Measurements from ENCODE around the gene MXD3.
"Not testable (repeated sequence)": the region's sequence is repeated elsewhere in the genome, so short reads cannot be mapped to it uniquely, and the experiment has no call there.

MXD3 gene

DNA sequence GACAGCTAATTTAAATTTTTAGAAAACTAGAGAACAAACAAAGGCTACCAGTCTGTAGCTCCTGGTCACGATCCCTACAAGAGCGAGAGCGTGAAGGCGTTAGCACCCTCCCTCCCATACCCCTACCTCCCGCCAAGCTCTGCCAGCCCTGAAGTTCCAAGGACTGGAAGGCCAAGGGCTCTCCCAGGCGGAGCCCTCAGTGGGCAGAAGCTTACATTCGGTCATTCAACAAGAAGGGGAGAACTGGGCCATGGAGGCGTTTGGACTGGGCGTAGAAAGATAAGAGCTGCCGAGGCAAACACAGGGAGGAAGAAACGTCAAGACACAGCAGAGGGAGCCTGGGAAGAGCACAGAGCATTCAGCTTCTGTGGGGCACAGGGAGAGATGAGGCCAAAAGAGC is 3.0 kb downstream of the MXD3 start:
- Histone ChIP-seq H3K9me3 (ENCODE audit: low read length) (no peaks in the 10 kb centered on the region), H3K9me2 (ENCODE audit: low read depth, low read length) (no peaks in the 10 kb centered on the region), H2AFZ (ENCODE audit: low read length) (no peak overlapping the region), H4K20me1 (ENCODE audit: insufficient read depth, low read length) (no peaks in the 10 kb centered on the region), H3F3A (ENCODE audit: insufficient read depth, low read length) (no peaks in the 10 kb centered on the region), H3K4me1 (ENCODE audit: insufficient read depth, low read length, severe bottlenecking) (peaks cover 57% of the 10 kb centered on the region), H3K79me2 (ENCODE audit: insufficient read depth, low read length) (peaks cover 13% of the 10 kb centered on the region), H3K4me2 (ENCODE audit: low read length) (no peak overlapping the region; the same call in 1 of the 2 replicates), H3K36me3 (ENCODE audit: insufficient read depth, low read length) (peaks cover 44% of the 10 kb centered on the region), H3K27ac (ENCODE audit: low read depth, low read length, poor library complexity, severe bottlenecking) (peak overlapping the region; percentile 80), H3K9ac (ENCODE audit: low read length) (no peak overlapping the region; the same call in 1 of the 2 replicates), H3K4me3 (ENCODE audit: low read depth, low read length, poor library complexity, severe bottlenecking) (no peak overlapping the region), H3K27me3 (ENCODE audit: insufficient read depth, low read length) (no peaks in the 10 kb centered on the region)
- TF ChIP-seq EZH2 (IDR thresholded peaks at IDR 0.05; ENCODE audit: borderline replicate concordance, low read length), result no peak
- TF ChIP-seq, protein P1, sequence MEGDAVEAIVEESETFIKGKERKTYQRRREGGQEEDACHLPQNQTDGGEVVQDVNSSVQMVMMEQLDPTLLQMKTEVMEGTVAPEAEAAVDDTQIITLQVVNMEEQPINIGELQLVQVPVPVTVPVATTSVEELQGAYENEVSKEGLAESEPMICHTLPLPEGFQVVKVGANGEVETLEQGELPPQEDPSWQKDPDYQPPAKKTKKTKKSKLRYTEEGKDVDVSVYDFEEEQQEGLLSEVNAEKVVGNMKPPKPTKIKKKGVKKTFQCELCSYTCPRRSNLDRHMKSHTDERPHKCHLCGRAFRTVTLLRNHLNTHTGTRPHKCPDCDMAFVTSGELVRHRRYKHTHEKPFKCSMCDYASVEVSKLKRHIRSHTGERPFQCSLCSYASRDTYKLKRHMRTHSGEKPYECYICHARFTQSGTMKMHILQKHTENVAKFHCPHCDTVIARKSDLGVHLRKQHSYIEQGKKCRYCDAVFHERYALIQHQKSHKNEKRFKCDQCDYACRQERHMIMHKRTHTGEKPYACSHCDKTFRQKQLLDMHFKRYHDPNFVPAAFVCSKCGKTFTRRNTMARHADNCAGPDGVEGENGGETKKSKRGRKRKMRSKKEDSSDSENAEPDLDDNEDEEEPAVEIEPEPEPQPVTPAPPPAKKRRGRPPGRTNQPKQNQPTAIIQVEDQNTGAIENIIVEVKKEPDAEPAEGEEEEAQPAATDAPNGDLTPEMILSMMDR (IDR thresholded peaks at IDR 0.05; ENCODE audit: low read length), result no peak

DNA sequence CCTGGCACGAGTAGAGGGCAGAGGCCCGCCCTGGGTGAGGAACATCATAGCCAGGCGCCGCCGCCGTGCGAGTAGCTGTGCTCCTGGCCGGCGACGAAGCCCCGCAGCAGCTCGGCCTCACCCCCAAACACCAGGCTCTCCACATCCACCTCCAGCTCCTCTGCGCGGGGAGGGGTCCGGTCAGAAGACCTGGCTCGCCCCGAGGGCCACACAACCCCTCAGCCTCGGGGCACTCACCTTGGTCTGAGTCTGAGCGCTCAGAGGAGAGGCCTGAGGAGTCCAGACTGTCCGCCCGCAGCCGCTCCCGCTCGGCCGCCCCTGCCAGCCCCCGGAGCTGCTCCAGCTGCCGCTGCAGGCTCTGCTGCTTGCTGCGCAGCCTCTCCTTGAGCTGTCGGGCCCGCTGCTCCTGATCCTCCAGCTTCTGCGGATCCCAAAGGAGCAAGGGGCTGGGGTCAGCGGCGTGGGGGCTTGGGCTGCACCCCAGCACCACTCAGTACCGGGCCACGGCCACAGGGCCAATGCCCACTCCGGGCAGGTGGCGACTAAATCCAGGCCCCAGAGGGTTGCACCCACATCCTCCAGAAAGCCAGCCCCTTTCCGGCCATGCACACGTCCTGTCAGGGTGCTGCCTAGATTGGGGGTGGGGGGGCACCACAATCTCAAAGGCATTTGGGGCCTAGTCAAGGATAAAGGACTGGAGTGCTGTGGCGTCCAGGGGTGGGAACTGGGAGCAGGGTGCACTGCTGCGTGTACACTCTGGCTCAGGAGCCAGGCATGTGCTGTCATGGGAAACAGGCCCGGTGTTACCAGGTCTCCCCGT is 3.9 kb downstream of the MXD3 start:
- peaks cover 52% of the 10 kb centered on the region for H3K4me1 ChIP-seq (ENCODE audit: insufficient read depth, low read length, severe bottlenecking)
- no peak overlapping the region for H3K9ac ChIP-seq (ENCODE audit: low read length)
- H2AFZ ChIP-seq (ENCODE audit: low read length), result no peak overlapping the region
- no peaks in the 10 kb centered on the region for H3K9me3 ChIP-seq (ENCODE audit: low read length)
- no peak overlapping the region for H3K4me2 ChIP-seq (ENCODE audit: low read length)
- no peaks in the 10 kb centered on the region for H3F3A ChIP-seq (ENCODE audit: insufficient read depth, low read length)
- H3K9me2 ChIP-seq (ENCODE audit: low read depth, low read length), result no peaks in the 10 kb centered on the region
- H3K36me3 ChIP-seq (ENCODE audit: insufficient read depth, low read length), result peaks cover 44% of the 10 kb centered on the region
- TF ChIP-seq, protein P1 (IDR thresholded peaks at IDR 0.05; ENCODE audit: low read length), result no peak
- TF ChIP-seq EZH2 (IDR thresholded peaks at IDR 0.05; ENCODE audit: borderline replicate concordance, low read length), result no peak
- H3K27ac ChIP-seq (ENCODE audit: low read depth, low read length, poor library complexity, severe bottlenecking), result no peak overlapping the region
- H4K20me1 ChIP-seq (ENCODE audit: insufficient read depth, low read length), result no peaks in the 10 kb centered on the region
- peaks cover 13% of the 10 kb centered on the region for H3K79me2 ChIP-seq (ENCODE audit: insufficient read depth, low read length)
- no peak overlapping the region for H3K4me3 ChIP-seq (ENCODE audit: low read depth, low read length, poor library complexity, severe bottlenecking)
- H3K27me3 ChIP-seq (ENCODE audit: insufficient read depth, low read length), result no peaks in the 10 kb centered on the region

DNA sequence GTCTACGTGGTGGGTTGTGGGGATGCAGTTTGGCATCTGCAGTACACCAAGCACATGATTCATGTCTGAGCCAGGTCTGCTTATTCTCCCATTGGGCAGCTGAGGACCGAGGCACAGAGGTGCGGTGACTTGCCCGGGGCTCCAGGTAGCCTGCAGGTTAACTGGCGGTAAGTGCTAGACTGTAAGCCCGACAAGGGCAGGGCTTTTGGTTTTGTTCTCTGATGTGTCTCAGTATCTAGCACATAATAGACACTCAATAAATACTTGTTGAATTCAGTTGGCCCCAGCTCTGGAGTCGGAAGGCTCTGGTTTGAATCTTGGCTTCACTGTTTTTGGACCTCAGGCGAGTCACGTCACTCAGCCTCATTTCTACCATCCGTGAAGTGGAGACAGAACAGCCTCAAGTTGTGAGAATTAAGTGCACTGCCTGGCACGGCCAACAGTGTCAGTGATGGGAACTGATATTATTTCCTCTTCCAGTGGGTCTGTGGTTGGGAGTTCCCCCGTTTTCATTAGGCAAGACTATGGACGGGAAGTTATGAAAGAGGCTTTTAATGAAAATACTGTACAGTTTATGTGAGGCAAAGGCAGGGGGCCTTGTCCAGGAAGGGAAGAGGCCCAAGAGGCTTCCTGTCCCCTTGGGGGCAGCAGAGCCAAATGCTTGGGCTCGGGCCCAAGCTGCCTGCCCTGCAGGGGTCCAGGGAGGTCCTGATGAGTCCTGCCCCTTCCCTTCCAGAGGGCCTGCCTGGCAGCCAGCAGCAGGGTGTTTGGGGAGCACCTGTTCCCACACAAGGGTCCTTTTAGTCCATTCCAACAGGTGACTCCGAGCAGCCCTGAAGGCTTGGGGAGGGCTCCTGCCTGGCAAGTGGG is 4.8 kb downstream of the MXD3 start:
- Histone ChIP-seq H3K4me3 (ENCODE audit: low read depth, low read length, poor library complexity, severe bottlenecking) (no peak overlapping the region), H3K9me2 (ENCODE audit: low read depth, low read length) (no peaks in the 10 kb centered on the region), H3K27me3 (ENCODE audit: insufficient read depth, low read length) (no peaks in the 10 kb centered on the region), H3K27ac (ENCODE audit: low read depth, low read length, poor library complexity, severe bottlenecking) (peak overlapping the region; percentile 6), H3K36me3 (ENCODE audit: insufficient read depth, low read length) (peaks cover 44% of the 10 kb centered on the region), H4K20me1 (ENCODE audit: insufficient read depth, low read length) (no peaks in the 10 kb centered on the region), H3K9me3 (ENCODE audit: low read length) (no peaks in the 10 kb centered on the region), H3K79me2 (ENCODE audit: insufficient read depth, low read length) (peaks cover 13% of the 10 kb centered on the region), H3K9ac (ENCODE audit: low read length) (no peak overlapping the region), H3K4me2 (ENCODE audit: low read length) (no peak overlapping the region), H2AFZ (ENCODE audit: low read length) (no peak overlapping the region), H3F3A (ENCODE audit: insufficient read depth, low read length) (no peaks in the 10 kb centered on the region), H3K4me1 (ENCODE audit: insufficient read depth, low read length, severe bottlenecking) (peaks cover 51% of the 10 kb centered on the region)
- TF ChIP-seq, protein P1 (IDR thresholded peaks at IDR 0.05; ENCODE audit: low read length), result peak; percentile 17; the same call in 1 of the 2 replicates
- TF ChIP-seq EZH2 (IDR thresholded peaks at IDR 0.05; ENCODE audit: borderline replicate concordance, low read length), result no peak

DNA sequence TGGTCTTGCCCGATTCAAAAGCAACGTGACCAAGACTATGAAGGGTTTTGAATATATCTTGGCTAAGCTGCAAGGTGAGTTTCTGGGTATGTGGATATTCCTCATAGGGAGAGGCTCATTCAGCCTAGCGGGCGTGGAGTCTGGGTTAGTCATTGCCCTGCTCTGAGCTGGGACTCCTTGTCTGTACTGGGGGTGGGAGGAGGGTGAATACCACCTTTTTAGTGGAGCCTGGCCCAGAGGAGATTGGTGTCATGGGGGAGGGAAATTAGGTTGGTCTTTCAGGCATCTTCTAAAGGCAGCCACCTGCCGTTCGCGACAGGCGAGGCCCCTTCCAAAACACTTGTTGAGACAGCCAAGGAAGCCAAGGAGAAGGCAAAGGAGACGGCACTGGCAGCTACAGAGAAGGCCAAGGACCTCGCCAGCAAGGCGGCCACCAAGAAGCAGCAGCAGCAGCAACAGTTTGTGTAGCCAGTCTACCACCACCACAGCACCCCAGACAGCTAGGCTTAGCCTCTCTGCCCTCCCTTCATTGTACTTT is 5.5 kb downstream of the MXD3 start:
- Histone ChIP-seq H3K79me2 (ENCODE audit: insufficient read depth, low read length) (peaks cover 13% of the 10 kb centered on the region), H3K36me3 (ENCODE audit: insufficient read depth, low read length) (peaks cover 52% of the 10 kb centered on the region), H3K4me1 (ENCODE audit: insufficient read depth, low read length, severe bottlenecking) (peaks cover 57% of the 10 kb centered on the region)
- not testable (repeated sequence) for H3K9me3 ChIP-seq (ENCODE audit: low read length); H3K4me2 ChIP-seq (ENCODE audit: low read length); H3K27me3 ChIP-seq (ENCODE audit: insufficient read depth, low read length); H3K27ac ChIP-seq (ENCODE audit: low read depth, low read length, poor library complexity, severe bottlenecking); H4K20me1 ChIP-seq (ENCODE audit: insufficient read depth, low read length); H3K4me3 ChIP-seq (ENCODE audit: low read depth, low read length, poor library complexity, severe bottlenecking); H3K9ac ChIP-seq (ENCODE audit: low read length); H3K9me2 ChIP-seq (ENCODE audit: low read depth, low read length); H3F3A ChIP-seq (ENCODE audit: insufficient read depth, low read length); H2AFZ ChIP-seq (ENCODE audit: low read length)

Data from OCI-LY1 (cell line).